WTC11 (cell line): Measurements from ENCODE around the gene PET100.

ENCODE experiments used
- ELF4 ChIP-seq: sonication (generic); formaldehyde crosslinking; IDR thresholded peaks from 2 replicates; pipeline ENCODE4 v1.8.1; 2022; ENCODE audit warnings: low read depth, mild to moderate bottlenecking, moderate library complexity, missing genetic modification reagents
- GABPB1 ChIP-seq: sonication (generic); formaldehyde crosslinking; IDR thresholded peaks from 2 replicates; pipeline ENCODE4 v1.8.1; 2023; ENCODE audit warnings: mild to moderate bottlenecking, missing genetic modification reagents
- MXD4 ChIP-seq: fragments of 250-450 bp; sonication (Bioruptor Pico); IDR thresholded peaks from 2 replicates; pipeline ENCODE4 v1.8.0; 2021; ENCODE audit warnings: mild to moderate bottlenecking, moderate library complexity, borderline replicate concordance
- NR3C1 ChIP-seq: sonication (generic); formaldehyde crosslinking; conservative IDR thresholded peaks from 2 replicates; pipeline ENCODE4 v1.8.1; 2023; ENCODE audit warnings: low read depth, mild to moderate bottlenecking, missing genetic modification reagents
- RELA ChIP-seq: sonication (generic); formaldehyde crosslinking; IDR thresholded peaks from 2 replicates; pipeline ENCODE4 v1.8.1; 2022; ENCODE audit warnings: missing genetic modification reagents, mild to moderate bottlenecking, borderline replicate concordance
- ZNF219 ChIP-seq: sonication (generic); formaldehyde crosslinking; IDR thresholded peaks from 2 replicates; pipeline ENCODE4 v1.8.0; 2023; ENCODE audit warnings: missing genetic modification reagents, mild to moderate bottlenecking, borderline replicate concordance
- TF ChIP-seq, protein P1 (sequence below): fragments of 200-600 bp; IDR thresholded peaks from 2 replicates; pipeline ENCODE4 v1.8.0; 2022; ENCODE audit warnings: antibody characterized with exemption
- TF ChIP-seq, protein P2 (sequence below): sonication (generic); formaldehyde crosslinking; IDR thresholded peaks from 2 replicates; pipeline ENCODE4 v1.8.1; 2022; ENCODE audit warnings: missing genetic modification reagents, borderline replicate concordance
- TF ChIP-seq, protein P3 (sequence below): sonication (generic); formaldehyde crosslinking; IDR thresholded peaks from 2 replicates; pipeline ENCODE4 v1.8.1; 2022; ENCODE audit warnings: mild to moderate bottlenecking, moderate library complexity, missing genetic modification reagents
- TF ChIP-seq, protein P4 (sequence below): sonication (generic); formaldehyde crosslinking; IDR thresholded peaks from 2 replicates; pipeline ENCODE4 v1.8.1; 2023; ENCODE audit warnings: mild to moderate bottlenecking, missing genetic modification reagents, moderate library complexity
- TF ChIP-seq, protein P5 (sequence below): sonication (generic); formaldehyde crosslinking; IDR thresholded peaks from 2 replicates; pipeline ENCODE4 v1.8.0; 2022; ENCODE audit warnings: mild to moderate bottlenecking, missing genetic modification reagents

DNA sequence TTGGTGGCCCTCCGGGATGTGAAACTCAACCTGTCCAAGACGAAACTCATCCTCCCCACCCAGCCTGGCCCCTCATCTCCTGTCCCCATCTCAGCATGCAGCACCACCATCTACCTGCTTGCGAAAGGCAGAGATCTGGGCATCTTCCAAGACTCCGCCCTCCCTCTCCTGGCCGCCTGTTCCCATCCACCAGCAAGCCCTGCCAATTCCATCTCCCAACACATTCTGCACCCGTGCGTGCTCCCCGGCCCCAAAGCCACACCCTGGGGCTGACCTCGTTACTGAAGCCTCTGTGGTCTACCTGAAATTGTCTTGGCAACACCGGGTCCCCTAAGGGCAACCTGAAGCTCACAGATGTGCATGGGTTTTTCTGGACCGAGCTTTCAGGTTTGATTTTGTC lies 47.1 kb upstream of the PET100 start:
- TF ChIP-seq RELA (CRISPR knock-in tag) (no peak), NR3C1 (CRISPR knock-in tag) (no peak), ZNF219 (CRISPR knock-in tag) (no peak), MXD4 (no peak), ELF4 (no peak), GABPB1 (CRISPR knock-in tag) (no peak)
- TF ChIP-seq, protein P1, sequence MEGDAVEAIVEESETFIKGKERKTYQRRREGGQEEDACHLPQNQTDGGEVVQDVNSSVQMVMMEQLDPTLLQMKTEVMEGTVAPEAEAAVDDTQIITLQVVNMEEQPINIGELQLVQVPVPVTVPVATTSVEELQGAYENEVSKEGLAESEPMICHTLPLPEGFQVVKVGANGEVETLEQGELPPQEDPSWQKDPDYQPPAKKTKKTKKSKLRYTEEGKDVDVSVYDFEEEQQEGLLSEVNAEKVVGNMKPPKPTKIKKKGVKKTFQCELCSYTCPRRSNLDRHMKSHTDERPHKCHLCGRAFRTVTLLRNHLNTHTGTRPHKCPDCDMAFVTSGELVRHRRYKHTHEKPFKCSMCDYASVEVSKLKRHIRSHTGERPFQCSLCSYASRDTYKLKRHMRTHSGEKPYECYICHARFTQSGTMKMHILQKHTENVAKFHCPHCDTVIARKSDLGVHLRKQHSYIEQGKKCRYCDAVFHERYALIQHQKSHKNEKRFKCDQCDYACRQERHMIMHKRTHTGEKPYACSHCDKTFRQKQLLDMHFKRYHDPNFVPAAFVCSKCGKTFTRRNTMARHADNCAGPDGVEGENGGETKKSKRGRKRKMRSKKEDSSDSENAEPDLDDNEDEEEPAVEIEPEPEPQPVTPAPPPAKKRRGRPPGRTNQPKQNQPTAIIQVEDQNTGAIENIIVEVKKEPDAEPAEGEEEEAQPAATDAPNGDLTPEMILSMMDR, result no peak
- TF ChIP-seq, protein P2, sequence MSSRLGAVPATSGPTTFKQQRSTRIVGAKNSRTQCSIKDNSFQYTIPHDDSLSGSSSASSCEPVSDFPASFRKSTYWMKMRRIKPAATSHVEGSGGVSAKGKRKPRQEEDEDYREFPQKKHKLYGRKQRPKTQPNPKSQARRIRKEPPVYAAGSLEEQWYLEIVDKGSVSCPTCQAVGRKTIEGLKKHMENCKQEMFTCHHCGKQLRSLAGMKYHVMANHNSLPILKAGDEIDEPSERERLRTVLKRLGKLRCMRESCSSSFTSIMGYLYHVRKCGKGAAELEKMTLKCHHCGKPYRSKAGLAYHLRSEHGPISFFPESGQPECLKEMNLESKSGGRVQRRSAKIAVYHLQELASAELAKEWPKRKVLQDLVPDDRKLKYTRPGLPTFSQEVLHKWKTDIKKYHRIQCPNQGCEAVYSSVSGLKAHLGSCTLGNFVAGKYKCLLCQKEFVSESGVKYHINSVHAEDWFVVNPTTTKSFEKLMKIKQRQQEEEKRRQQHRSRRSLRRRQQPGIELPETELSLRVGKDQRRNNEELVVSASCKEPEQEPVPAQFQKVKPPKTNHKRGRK (CRISPR knock-in tag), result no peak
- TF ChIP-seq, protein P3, sequence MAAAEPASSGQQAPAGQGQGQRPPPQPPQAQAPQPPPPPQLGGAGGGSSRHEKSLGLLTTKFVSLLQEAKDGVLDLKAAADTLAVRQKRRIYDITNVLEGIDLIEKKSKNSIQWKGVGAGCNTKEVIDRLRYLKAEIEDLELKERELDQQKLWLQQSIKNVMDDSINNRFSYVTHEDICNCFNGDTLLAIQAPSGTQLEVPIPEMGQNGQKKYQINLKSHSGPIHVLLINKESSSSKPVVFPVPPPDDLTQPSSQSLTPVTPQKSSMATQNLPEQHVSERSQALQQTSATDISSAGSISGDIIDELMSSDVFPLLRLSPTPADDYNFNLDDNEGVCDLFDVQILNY (CRISPR knock-in tag), result no peak
- TF ChIP-seq, protein P4, sequence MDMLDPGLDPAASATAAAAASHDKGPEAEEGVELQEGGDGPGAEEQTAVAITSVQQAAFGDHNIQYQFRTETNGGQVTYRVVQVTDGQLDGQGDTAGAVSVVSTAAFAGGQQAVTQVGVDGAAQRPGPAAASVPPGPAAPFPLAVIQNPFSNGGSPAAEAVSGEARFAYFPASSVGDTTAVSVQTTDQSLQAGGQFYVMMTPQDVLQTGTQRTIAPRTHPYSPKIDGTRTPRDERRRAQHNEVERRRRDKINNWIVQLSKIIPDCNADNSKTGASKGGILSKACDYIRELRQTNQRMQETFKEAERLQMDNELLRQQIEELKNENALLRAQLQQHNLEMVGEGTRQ (CRISPR knock-in tag), result no peak
- TF ChIP-seq, protein P5, sequence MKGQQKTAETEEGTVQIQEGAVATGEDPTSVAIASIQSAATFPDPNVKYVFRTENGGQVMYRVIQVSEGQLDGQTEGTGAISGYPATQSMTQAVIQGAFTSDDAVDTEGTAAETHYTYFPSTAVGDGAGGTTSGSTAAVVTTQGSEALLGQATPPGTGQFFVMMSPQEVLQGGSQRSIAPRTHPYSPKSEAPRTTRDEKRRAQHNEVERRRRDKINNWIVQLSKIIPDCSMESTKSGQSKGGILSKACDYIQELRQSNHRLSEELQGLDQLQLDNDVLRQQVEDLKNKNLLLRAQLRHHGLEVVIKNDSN (CRISPR knock-in tag), result no peak
